OCI-LY7 (cell line): Measurements from ENCODE around the gene SPON1. TPM values are rescaled to one million over a fixed set of nuclear protein-coding genes. Genes with fewer than 3 reads are reported as not detected.

Experiments used
- BruUV-seq: library from RNA; stranded (reverse); fragments of 400-500 nt; replicated peaks from 2 replicates; lab custom pipeline; 2021; lab: Mats Ljungman, UMichigan
- CTCF ChIA-PET: fragments of 300-600 bp; sonication (Branson Sonifier 250); formaldehyde crosslinking; loops from one replicate; lab custom pipeline; 2022; ENCODE audit warnings: antibody characterized with exemption; ENCODE audit not compliant: unreplicated experiment; lab: Charles Lee
- POLR2A ChIA-PET: fragments of 300-600 bp; sonication (Branson Sonifier 250); formaldehyde crosslinking; loops from one replicate; lab custom pipeline; 2022; ENCODE audit warnings: antibody characterized with exemption; lab: Charles Lee
- DNase-seq: peaks from one replicate; pipeline ENCODE4 v3.0.0-alpha.2; 2015; ENCODE audit warnings: low spot score
- H2AFZ ChIP-seq: fragments of 200-600 bp; sonication (generic), shearing (Covaris generic); 2 replicates; pipeline ENCODE4 v1.6.1; 2014; ENCODE audit warnings: mild to moderate bottlenecking, antibody characterized with exemption, low read length, moderate library complexity
- H3K27ac ChIP-seq: fragments of 200-600 bp; sonication (generic); 2 replicates; pipeline ENCODE4 v1.5.1; 2014; ENCODE audit warnings: mixed run types, low read depth, mild to moderate bottlenecking, moderate library complexity, low read length, inconsistent platforms; ENCODE audit not compliant: poor library complexity, severe bottlenecking
- H3K36me3 ChIP-seq: fragments of 200-600 bp; sonication (generic); 2 replicates; pipeline ENCODE4 v1.6.1; 2014; ENCODE audit warnings: mild to moderate bottlenecking, antibody characterized with exemption, low read length, moderate library complexity, mixed read lengths; ENCODE audit not compliant: insufficient read depth
- H3K4me1 ChIP-seq: fragments of 200-600 bp; sonication (generic); 2 replicates; pipeline ENCODE4 v1.5.1; 2014; ENCODE audit warnings: mild to moderate bottlenecking, low read length; ENCODE audit not compliant: insufficient read depth, poor library complexity, severe bottlenecking
- H3K4me2 ChIP-seq: fragments of 200-600 bp; sonication (generic); 2 replicates; pipeline ENCODE4 v1.6.1; 2014; ENCODE audit warnings: mild to moderate bottlenecking, low read length
- H3K4me3 ChIP-seq: fragments of 200-600 bp; sonication (generic); 2 replicates; pipeline ENCODE4 v1.5.1; 2014; ENCODE audit warnings: mild to moderate bottlenecking, low read depth, low read length; ENCODE audit not compliant: poor library complexity, severe bottlenecking
- H3K79me2 ChIP-seq: fragments of 200-600 bp; sonication (generic); 2 replicates; pipeline ENCODE4 v1.6.1; 2016; ENCODE audit warnings: low read depth, mild to moderate bottlenecking, low read length, moderate library complexity, mixed read lengths; ENCODE audit not compliant: insufficient read depth
- H3K9me2 ChIP-seq: fragments of 200-600 bp; sonication (generic); 2 replicates; pipeline ENCODE4 v1.6.1; 2016; ENCODE audit warnings: mild to moderate bottlenecking, low read length, mixed read lengths; ENCODE audit not compliant: insufficient read depth
- H3K9me3 ChIP-seq: fragments of 200-600 bp; sonication (generic); 2 replicates; pipeline ENCODE4 v1.6.1; 2014; ENCODE audit warnings: mild to moderate bottlenecking, mixed run types, low read length, mixed read lengths
- H4K20me1 ChIP-seq: fragments of 200-600 bp; sonication (generic); 2 replicates; pipeline ENCODE4 v1.6.1; 2014; ENCODE audit warnings: mild to moderate bottlenecking, antibody characterized with exemption, low read length, moderate library complexity, mixed read lengths; ENCODE audit not compliant: insufficient read depth
- EZH2phosphoT487 ChIP-seq: fragments of 200-600 bp; sonication (generic); IDR thresholded peaks from 2 replicates; pipeline ENCODE4 v1.6.1; 2018; ENCODE audit warnings: low read depth, borderline replicate concordance, mild to moderate bottlenecking, mixed run types, antibody characterized with exemption, low read length, moderate library complexity, mixed read lengths
- intact Hi-C: fragments of 100-400 bp; cut with micrococcal nuclease; formaldehyde crosslinking; loops from one replicate; pipeline ENCODE4 v1.10.0; 2022; ENCODE audit not compliant: unreplicated experiment
- total RNA-seq, 2 experiments: library from RNA; depleted of rRNA in 1 of 2; stranded (reverse); fragments of >200 nt in 1 of 2; shearing (Covaris generic) in 1 of 2; gene quantifications; 2 replicates each; pipeline ENCODE4 v1.2.3, GENCODE V29; 2014 to 2022
- TF ChIP-seq, protein P1 (sequence below): fragments of 200-600 bp; sonication (generic); conservative IDR thresholded peaks from 2 replicates; pipeline ENCODE4 v1.5.1; 2014; ENCODE audit warnings: mild to moderate bottlenecking, antibody characterized with exemption, low read length, moderate library complexity, mixed read lengths

SPON1 gene
- total RNA-seq, 2 experiments from 2014 or later = 0.38 TPM; not detected in 1

DNA sequence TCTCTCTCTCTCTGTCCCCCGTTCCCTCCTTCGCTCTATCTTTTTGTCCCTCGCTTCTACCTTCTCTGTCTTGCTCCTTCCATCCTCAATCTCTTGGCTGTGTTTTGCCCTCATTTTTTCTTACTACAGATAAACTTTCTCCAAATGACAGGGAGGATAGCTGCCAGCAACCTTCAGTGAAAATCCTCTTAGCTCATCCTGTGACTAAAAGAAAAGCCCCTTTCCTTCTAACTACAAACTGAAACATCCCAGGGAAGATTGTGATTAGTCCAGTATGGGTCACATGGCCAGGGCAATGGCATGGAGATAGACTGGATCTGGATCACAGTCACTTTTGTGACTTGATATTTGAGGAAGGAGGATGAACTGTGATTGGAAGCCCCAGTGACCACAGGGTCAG is 10.4 kb downstream of the SPON1 start:
- no TSS peak for BruUV-seq
- TF ChIP-seq, protein P1, sequence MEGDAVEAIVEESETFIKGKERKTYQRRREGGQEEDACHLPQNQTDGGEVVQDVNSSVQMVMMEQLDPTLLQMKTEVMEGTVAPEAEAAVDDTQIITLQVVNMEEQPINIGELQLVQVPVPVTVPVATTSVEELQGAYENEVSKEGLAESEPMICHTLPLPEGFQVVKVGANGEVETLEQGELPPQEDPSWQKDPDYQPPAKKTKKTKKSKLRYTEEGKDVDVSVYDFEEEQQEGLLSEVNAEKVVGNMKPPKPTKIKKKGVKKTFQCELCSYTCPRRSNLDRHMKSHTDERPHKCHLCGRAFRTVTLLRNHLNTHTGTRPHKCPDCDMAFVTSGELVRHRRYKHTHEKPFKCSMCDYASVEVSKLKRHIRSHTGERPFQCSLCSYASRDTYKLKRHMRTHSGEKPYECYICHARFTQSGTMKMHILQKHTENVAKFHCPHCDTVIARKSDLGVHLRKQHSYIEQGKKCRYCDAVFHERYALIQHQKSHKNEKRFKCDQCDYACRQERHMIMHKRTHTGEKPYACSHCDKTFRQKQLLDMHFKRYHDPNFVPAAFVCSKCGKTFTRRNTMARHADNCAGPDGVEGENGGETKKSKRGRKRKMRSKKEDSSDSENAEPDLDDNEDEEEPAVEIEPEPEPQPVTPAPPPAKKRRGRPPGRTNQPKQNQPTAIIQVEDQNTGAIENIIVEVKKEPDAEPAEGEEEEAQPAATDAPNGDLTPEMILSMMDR = no peak
- no peak for TF ChIP-seq EZH2phosphoT487
- H3K4me3 ChIP-seq = no peak overlapping the region
- no peaks in the 10 kb centered on the region for H4K20me1 ChIP-seq
- H3K27ac ChIP-seq = no peak overlapping the region
- POLR2A ChIA-PET = interaction anchor here (0.9 kb wide), 2 partner anchors 14 to 62 kb away, joined by 3 to 8 read pairs; no protein-coding TSS in a partner anchor
- peaks cover 17% of the 10 kb centered on the region for H3K4me1 ChIP-seq
- H3K79me2 ChIP-seq = no peaks in the 10 kb centered on the region
- no peak overlapping the region for H2AFZ ChIP-seq
- DNase-seq = no peak
- intact Hi-C loops = no loop called here
- H3K9me2 ChIP-seq = no peaks in the 10 kb centered on the region
- no peak overlapping the region for H3K4me2 ChIP-seq
- no peaks in the 10 kb centered on the region for H3K36me3 ChIP-seq
- CTCF ChIA-PET = no interaction called here
- H3K9me3 ChIP-seq = no peaks in the 10 kb centered on the region

DNA sequence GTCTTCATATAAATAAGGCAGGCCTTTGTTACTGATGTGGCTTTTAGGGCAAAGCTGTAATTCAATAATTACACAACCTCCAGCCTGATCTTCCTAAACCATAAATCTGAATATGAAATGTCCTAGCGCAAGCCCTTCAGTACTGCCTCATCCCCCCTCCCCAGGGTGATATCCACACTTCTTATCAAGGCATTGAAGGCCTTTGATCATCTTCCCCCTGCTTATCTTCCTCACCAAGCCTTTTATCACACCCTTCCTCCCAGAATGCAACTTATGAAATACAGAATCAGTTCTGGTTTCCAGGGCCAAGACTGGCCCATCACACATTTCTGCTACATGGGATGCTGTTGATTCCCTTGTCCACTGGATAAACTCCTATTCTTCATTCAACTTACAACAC is 12.1 kb downstream of the SPON1 start:
- Histone ChIP-seq H3K9me2 (no peaks in the 10 kb centered on the region), H3K79me2 (no peaks in the 10 kb centered on the region), H3K4me2 (no peak overlapping the region), H3K27ac (no peak overlapping the region), H3K9me3 (no peaks in the 10 kb centered on the region), H2AFZ (no peak overlapping the region), H4K20me1 (no peaks in the 10 kb centered on the region), H3K36me3 (no peaks in the 10 kb centered on the region), H3K4me1 (peaks cover under 1% of the 10 kb centered on the region), H3K4me3 (no peak overlapping the region)
- no TSS peak for BruUV-seq
- ChIA-PET POLR2A (no interaction called here), CTCF (no interaction called here)
- intact Hi-C loops = no loop called here
- no peak for DNase-seq
- TF ChIP-seq EZH2phosphoT487 = no peak
- TF ChIP-seq, protein P1 = no peak

DNA sequence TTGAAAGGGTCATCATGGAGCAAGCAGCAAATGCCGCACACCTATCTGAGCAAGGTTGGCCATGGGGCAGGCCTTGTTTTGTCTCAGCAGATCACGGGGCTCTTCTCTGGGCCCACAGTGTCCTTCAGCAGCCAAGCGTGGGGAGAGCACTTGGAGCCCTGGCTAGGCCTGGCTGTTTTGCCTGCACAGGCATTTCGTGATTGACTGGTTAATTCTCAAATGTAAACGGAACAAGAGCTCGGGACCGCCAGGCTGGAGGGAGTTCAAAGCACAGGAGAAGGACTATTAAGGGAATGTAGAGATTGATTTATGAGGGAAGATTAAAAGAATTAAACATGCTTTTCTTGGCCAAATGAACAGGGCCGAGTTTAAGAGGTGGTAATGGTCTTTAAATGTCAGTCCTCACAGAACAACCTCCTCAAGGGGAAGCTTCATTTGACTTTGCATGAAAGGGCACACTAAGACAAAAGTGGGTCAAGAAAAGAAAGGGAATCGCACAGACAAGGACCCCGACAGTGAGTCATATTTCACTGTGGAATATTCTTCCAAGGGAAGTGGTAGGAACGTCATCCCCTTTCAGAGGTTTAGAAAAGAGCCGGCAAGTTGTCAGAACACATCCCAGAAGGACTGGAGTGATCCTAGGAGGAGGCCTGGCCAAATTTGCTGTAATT is 20.7 kb downstream of the SPON1 start:
- Histone ChIP-seq H3K79me2 (no peaks in the 10 kb centered on the region), H3K4me3 (no peak overlapping the region), H3K4me2 (no peak overlapping the region), H3K9me2 (no peaks in the 10 kb centered on the region), H4K20me1 (no peaks in the 10 kb centered on the region), H3K27ac (no peak overlapping the region), H3K4me1 (no peaks in the 10 kb centered on the region), H2AFZ (no peak overlapping the region), H3K36me3 (no peaks in the 10 kb centered on the region), H3K9me3 (no peaks in the 10 kb centered on the region)
- ChIA-PET CTCF (interaction anchor here (1.0 kb wide), 1 partner anchor 15 kb away, joined by 3 read pairs; no protein-coding TSS in a partner anchor), POLR2A (no interaction called here)
- TF ChIP-seq EZH2phosphoT487 = no peak
- TF ChIP-seq, protein P1 = no peak
- no peak for DNase-seq
- BruUV-seq = no TSS peak
- intact Hi-C loops = no loop called here
